ENCODE measurements around the gene DKK3.

DKK3 gene

DNA sequence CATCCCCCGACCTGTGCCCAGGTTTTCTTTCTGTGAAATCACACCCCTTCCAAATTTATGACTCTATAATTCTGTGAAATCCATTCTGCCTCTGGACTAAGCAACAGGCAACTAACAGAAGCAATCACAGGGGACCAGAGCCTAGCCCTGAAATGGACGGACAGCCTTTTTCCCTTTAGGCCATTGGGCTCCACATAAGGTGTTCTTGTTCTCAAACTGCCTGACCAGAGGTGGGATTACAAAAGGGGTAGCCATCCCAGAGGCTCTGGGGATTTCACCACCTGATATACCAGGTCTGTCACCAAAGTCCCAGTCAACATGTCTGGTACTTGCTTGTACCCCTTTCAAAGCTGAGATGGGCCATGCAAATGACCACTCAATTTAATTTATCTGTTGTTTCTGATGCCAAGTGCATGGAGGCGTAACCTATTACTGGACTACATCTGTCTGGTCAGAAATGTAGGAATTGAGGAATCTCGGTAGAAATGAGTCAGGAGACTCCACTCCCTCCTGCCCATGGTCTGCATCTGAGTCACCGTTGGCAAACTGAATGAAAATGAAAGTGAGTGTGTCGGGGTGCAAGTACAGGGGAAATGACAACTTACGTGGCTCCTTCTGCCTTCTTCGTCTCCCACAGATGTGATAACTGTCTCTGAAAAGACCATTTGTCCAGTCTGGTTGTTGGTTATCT lies 10.2 kb downstream of the DKK3 start:
- no peaks in the 10 kb centered on the region for H3K36me3 Mint-ChIP-seq
- H3K27me3 Mint-ChIP-seq = peaks cover 8% of the 10 kb centered on the region
- H3K27ac Mint-ChIP-seq = no peak overlapping the region
- H3K9me3 Mint-ChIP-seq (ENCODE audit: low read depth) = no peaks in the 10 kb centered on the region
- H3K4me3 Mint-ChIP-seq = peak overlapping the region; percentile 17
- peaks cover 9% of the 10 kb centered on the region for H3K4me1 Mint-ChIP-seq (ENCODE audit: low read depth)

DNA sequence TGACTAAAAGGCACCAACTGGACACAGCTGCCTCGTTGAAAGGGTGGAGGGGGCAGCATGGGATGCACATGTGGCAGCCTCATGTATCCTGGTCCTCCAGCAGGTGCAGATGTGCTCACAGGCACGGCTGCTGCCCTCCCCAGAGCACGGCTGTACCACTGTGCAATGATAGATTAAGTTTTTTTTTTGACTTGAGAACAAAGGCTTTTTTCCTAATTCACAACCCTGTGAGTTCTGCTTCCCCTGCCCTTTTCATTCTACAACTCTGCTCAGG lies 11.4 kb downstream of the DKK3 start:
- H3K4me1 Mint-ChIP-seq (ENCODE audit: low read depth) = peaks cover 9% of the 10 kb centered on the region
- H3K27me3 Mint-ChIP-seq = peaks cover 5% of the 10 kb centered on the region
- H3K27ac Mint-ChIP-seq = no peak overlapping the region
- H3K9me3 Mint-ChIP-seq (ENCODE audit: low read depth) = no peaks in the 10 kb centered on the region
- no peak overlapping the region for H3K4me3 Mint-ChIP-seq
- H3K36me3 Mint-ChIP-seq = no peaks in the 10 kb centered on the region

- no peak overlapping the region for H3K4me3 Mint-ChIP-seq
- H3K4me1 Mint-ChIP-seq (ENCODE audit: low read depth) = peaks cover 9% of the 10 kb centered on the region
- H3K36me3 Mint-ChIP-seq = no peaks in the 10 kb centered on the region
- peaks cover 4% of the 10 kb centered on the region for H3K27me3 Mint-ChIP-seq
- H3K27ac Mint-ChIP-seq = no peak overlapping the region
- no peaks in the 10 kb centered on the region for H3K9me3 Mint-ChIP-seq (ENCODE audit: low read depth)
These were observed 11.9 kb downstream of the DKK3 start for GRCh38 chr11:11996321-11997048.

DNA sequence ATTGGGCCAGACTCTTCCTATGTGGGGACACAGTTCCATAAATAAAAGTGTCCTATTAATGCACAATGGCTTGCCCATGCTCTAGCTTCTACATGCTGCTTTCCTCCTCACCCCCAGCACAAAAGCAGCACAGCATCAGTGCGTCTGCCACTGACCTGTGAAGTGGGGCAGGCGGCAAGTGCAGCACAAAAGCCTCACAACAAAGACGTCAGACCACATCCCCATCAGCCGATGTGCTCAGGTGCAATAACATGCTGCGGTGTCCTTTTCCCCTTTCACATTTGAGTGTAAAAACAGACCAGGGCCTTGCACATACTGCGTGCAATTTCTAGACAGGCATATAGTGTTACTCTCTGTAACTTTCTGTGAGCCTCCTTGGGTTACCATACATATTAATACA lies 12.8 kb downstream of the DKK3 start:
- H3K27me3 Mint-ChIP-seq = peaks cover 4% of the 10 kb centered on the region
- no peaks in the 10 kb centered on the region for H3K9me3 Mint-ChIP-seq (ENCODE audit: low read depth)
- H3K4me3 Mint-ChIP-seq = no peak overlapping the region
- no peaks in the 10 kb centered on the region for H3K36me3 Mint-ChIP-seq
- H3K4me1 Mint-ChIP-seq (ENCODE audit: low read depth) = peaks cover 9% of the 10 kb centered on the region
- no peak overlapping the region for H3K27ac Mint-ChIP-seq

DNA sequence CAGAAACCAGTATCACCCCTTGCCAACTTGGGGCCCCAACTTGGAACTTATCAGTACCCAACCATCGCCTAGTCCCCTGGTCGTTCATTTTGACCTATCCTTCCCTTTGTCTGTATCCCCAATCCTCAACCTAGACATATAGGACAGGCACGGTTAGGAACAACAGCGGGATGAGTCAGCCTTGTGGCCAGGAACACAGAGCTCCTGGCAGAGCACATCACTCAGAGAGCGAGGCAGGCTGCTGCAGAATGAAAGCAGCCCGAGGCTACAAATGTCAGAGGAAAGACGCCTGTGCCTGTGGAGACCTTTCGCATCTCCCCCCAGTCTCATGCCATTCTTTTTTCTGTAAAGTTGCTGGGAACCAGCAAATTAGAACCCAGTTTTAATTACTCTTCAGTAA lies 14.6 kb downstream of the DKK3 start:
- peaks cover 9% of the 10 kb centered on the region for H3K4me1 Mint-ChIP-seq (ENCODE audit: low read depth)

GRCh38 chr11:11992257-11993212 lies 15.9 kb downstream of the DKK3 start:
- Mint-ChIP-seq H3K27me3 (peaks cover 2% of the 10 kb centered on the region), H3K9me3 (ENCODE audit: low read depth) (no peaks in the 10 kb centered on the region), H3K4me1 (ENCODE audit: low read depth) (no peaks in the 10 kb centered on the region), H3K36me3 (no peaks in the 10 kb centered on the region), H3K27ac (no peak overlapping the region), H3K4me3 (no peak overlapping the region)

More for the DNA sequence above, 14.6 kb downstream of the DKK3 start:
- H3K27ac Mint-ChIP-seq = no peak overlapping the region
- peaks cover 2% of the 10 kb centered on the region for H3K27me3 Mint-ChIP-seq
- no peak overlapping the region for H3K4me3 Mint-ChIP-seq
- no peaks in the 10 kb centered on the region for H3K36me3 Mint-ChIP-seq
- H3K9me3 Mint-ChIP-seq (ENCODE audit: low read depth) = no peaks in the 10 kb centered on the region

DNA sequence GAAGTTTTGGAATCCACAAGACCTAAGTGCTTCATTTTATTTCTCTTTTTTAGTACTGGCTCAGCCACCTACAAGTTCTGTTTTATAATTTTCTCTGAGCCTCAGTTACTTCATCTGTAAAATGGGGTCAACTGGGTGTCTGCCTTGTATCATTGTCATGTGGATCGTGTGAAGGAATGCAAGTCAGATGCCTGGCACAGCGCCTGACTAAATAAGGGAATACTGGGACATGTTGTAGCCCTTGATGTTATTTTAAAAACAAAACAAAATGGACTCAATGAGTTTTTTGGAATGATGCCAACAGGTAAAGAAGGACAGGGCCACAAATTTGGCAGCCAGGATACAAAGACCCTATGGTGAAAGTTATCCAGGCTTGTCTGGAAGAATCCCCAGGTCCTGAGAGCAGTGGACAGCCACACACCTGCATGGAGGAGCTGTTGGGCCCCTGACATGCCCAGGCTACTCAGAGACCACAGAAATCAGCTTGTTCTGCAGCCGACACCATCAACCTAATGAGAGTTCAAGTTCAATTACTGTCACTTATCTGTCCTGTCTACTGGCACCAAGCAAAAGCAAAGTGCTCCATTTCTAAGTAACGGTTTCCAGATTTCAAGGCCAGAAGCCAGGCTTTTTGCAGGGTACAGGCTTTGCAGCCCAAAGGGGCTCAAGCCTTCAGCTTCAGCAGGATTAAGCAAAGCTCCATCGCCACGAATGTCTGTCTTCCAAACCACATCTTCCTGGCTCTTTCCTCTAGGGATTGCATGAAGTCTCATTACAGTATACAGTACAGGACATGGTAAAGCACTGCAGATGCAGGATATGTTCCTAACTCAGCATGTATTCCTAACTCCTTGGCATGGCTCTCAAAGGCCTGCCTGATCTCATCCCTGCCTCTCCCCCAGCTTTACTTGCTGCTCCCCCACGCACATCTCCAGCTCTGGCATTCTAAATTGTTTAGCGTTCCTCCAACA lies 18.4 kb downstream of the DKK3 start:
- H3K36me3 Mint-ChIP-seq = no peaks in the 10 kb centered on the region

DNA sequence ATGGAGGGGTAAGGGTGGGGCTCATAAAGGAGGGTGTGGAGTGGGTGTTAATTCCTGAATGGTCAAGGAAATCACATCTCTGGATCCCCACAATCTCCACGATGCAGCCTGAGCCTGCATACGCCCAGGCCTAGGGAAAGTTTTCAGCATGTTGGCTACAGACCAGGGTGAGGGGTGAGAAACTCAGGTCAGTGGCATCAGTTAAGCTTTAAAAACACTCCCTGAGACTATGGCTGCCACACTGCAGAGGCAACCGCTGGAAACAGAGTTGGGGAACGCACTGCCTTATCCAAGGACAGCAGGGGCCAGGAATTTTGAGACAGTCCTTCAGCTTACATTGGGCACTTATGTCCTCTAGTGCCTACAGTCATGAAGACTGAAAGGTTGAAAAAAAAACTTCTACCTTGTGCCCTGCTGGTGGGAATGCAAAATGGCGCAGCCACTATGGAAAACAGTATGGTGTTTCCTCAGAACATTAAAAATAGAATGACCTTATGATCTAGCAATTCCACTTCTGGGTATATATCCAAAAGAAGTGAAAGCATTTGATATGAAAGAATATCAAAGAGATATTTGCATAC lies 19.7 kb downstream of the DKK3 start:
- no peaks in the 10 kb centered on the region for H3K36me3 Mint-ChIP-seq
- H3K4me3 Mint-ChIP-seq = no peak overlapping the region
- no peaks in the 10 kb centered on the region for H3K4me1 Mint-ChIP-seq (ENCODE audit: low read depth)
- H3K27me3 Mint-ChIP-seq = no peaks in the 10 kb centered on the region
- no peak overlapping the region for H3K27ac Mint-ChIP-seq
- H3K9me3 Mint-ChIP-seq (ENCODE audit: low read depth) = no peaks in the 10 kb centered on the region

More for the DNA sequence above, 18.4 kb downstream of the DKK3 start:
- no peaks in the 10 kb centered on the region for H3K4me1 Mint-ChIP-seq (ENCODE audit: low read depth)
- H3K4me3 Mint-ChIP-seq = no peak overlapping the region
- no peak overlapping the region for H3K27ac Mint-ChIP-seq
- no peaks in the 10 kb centered on the region for H3K9me3 Mint-ChIP-seq (ENCODE audit: low read depth)
- no peaks in the 10 kb centered on the region for H3K27me3 Mint-ChIP-seq

DNA sequence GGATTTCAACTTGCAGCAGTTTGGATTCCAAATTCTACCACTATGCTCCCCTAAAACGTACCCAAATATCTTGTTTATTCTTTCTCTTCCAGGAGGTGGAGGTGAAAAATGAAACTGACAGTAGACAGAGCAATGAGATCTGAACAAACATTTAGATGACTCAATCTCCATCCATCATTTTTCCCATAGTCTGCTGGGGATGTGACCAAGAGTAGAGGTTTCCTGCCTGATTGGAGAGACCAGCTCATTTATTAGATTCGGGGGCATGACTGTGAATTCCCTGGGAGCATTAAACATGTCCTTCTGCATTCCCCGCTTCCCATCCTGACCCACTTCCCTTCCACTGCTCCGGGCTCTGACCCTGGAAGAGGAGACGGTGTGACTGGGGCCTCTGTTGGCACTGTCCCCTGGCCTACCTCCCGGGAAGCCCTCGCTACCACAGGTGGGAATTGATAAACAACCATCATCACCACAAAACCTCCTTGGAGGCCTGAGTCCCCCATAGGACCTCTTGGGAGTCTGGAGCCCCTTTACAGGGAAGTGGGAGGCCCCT lies 20.3 kb downstream of the DKK3 start:
- H3K4me1 Mint-ChIP-seq (ENCODE audit: low read depth) = no peaks in the 10 kb centered on the region
- no peaks in the 10 kb centered on the region for H3K36me3 Mint-ChIP-seq
- H3K4me3 Mint-ChIP-seq = no peak overlapping the region
- H3K9me3 Mint-ChIP-seq (ENCODE audit: low read depth) = no peaks in the 10 kb centered on the region
- H3K27me3 Mint-ChIP-seq = no peaks in the 10 kb centered on the region
- no peak overlapping the region for H3K27ac Mint-ChIP-seq

DNA sequence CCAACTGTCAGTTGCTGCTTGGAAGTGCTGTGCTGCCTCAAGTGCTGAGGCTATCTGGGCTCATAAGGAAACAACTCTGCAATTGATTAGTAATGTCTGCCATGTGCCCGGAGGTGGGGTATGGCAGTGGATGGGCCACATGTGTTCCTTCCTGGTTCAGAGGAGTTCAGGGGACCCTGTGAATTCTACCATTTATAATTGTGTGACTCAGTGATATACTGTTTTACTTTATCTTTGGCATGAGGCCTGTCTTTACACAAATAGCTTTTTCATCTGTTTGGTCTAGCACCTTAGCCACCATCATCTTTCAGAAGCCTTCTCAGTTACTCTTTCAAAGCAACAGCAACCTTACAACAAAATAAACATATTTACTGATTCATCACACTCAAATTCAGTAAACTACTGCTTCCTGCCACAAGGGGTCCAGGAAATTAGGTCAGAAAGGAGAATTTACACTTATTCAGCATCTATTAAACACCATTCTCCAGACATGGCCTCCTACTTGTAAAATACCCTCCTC lies 20.9 kb downstream of the DKK3 start:
- H3K27me3 Mint-ChIP-seq = no peaks in the 10 kb centered on the region
- H3K36me3 Mint-ChIP-seq = no peaks in the 10 kb centered on the region
- no peak overlapping the region for H3K4me3 Mint-ChIP-seq
- H3K9me3 Mint-ChIP-seq (ENCODE audit: low read depth) = no peaks in the 10 kb centered on the region
- H3K27ac Mint-ChIP-seq = no peak overlapping the region
- no peaks in the 10 kb centered on the region for H3K4me1 Mint-ChIP-seq (ENCODE audit: low read depth)

GRCh38 chr11:11985954-11986949 lies 22.2 kb downstream of the DKK3 start:
- H3K4me3 Mint-ChIP-seq = no peak overlapping the region
- no peaks in the 10 kb centered on the region for H3K9me3 Mint-ChIP-seq (ENCODE audit: low read depth)
- no peaks in the 10 kb centered on the region for H3K36me3 Mint-ChIP-seq
- H3K27ac Mint-ChIP-seq = no peak overlapping the region
- H3K27me3 Mint-ChIP-seq = no peaks in the 10 kb centered on the region
- no peaks in the 10 kb centered on the region for H3K4me1 Mint-ChIP-seq (ENCODE audit: low read depth)

DNA sequence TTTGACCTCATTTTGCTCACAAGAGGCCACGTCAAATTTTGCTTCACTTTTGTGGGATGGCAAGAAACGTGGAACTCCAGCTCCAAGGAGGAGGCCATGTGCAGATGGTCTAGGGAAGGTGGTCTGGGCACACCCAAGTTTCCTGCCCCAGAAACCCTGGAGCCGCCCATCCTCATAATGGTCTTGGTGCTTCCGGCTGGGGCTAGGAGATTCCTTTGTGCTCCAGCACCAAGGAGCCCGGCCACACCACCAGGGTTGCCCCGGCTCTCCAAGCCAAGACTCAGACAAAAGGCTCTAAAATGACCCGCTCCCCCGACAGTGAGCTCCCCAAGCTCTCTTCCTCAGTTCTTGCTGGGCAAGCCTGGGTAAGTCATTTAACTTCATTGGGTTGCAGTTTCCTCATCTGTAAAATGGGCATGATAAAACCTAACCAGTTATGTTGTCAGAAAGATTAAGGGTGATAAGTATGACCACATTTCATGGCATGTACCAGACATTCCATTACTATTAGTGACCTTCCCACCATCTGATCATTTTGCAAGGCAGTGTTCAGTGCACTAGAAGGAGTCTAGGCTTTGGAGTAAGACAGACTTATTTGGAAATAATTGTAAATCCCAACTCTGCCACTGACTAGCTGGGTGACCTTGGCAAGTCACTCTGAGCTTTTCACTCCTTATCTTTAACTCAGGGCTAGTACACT lies 23.3 kb downstream of the DKK3 start:
- H3K36me3 Mint-ChIP-seq = no peaks in the 10 kb centered on the region
- H3K27ac Mint-ChIP-seq = no peak overlapping the region
- no peaks in the 10 kb centered on the region for H3K4me1 Mint-ChIP-seq (ENCODE audit: low read depth)
- no peak overlapping the region for H3K4me3 Mint-ChIP-seq
- no peaks in the 10 kb centered on the region for H3K9me3 Mint-ChIP-seq (ENCODE audit: low read depth)
- peaks cover 1% of the 10 kb centered on the region for H3K27me3 Mint-ChIP-seq

All from activated naive CD8-positive, alpha-beta T cell (primary cell).